T-helper 1 cell treated with Interleukin-12 subunit alpha and Interleukin-12 subunit beta and Interleukin-4 antibody, amounts not matched to agents 30 μg/mL and 1 μg/mL, for 36 hours (primary cell): ENCODE measurements around the gene DHX34.
"Not testable (repeated sequence)": the region's sequence is repeated elsewhere in the genome, so short reads cannot be mapped to it uniquely, and the experiment has no call there.

ENCODE experiments used
- H3K27ac Mint-ChIP-seq: one replicate; pipeline ENCODE4 v1.8.0; 2021; ENCODE audit warnings: mild to moderate bottlenecking, mixed read lengths
- H3K27me3 Mint-ChIP-seq: one replicate; pipeline ENCODE4 v1.8.0; 2021; ENCODE audit warnings: low read depth, mixed read lengths
- H3K36me3 Mint-ChIP-seq: one replicate; pipeline ENCODE4 v1.8.0; 2021; ENCODE audit warnings: low read depth, mixed read lengths
- H3K4me1 Mint-ChIP-seq: one replicate; pipeline ENCODE4 v1.8.0; 2021; ENCODE audit warnings: low read depth, mixed read lengths
- H3K4me3 Mint-ChIP-seq: one replicate; pipeline ENCODE4 v1.8.0; 2021; ENCODE audit warnings: mild to moderate bottlenecking, moderate library complexity, mixed read lengths
- H3K9me3 Mint-ChIP-seq: one replicate; pipeline ENCODE4 v1.8.0; 2021; ENCODE audit warnings: mixed read lengths

DHX34 gene

DNA sequence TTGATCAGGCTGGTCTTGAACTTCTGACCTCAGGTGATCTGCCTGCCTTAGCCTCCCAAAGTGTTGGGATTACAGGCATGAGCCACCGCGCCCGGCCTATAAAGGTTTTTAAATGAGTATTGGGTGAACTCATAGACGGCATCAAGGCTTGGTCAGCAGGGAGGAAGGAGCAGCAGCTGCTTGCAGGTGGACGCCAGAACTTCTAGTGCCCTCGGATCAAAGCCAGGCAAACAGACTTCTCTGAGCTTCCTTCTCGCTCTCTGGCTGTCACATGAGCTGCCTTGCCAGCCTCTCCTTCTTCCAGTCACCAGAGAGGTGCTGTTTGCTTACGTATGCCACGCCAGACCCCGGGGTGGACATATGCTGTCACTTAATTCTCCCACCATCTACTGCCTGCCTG is 16.3 kb downstream of the DHX34 start:
- not testable (repeated sequence) for H3K4me1 Mint-ChIP-seq, H3K4me3 Mint-ChIP-seq, H3K27me3 Mint-ChIP-seq, H3K27ac Mint-ChIP-seq, H3K9me3 Mint-ChIP-seq
- H3K36me3 Mint-ChIP-seq, result peaks cover 16% of the 10 kb centered on the region

DNA sequence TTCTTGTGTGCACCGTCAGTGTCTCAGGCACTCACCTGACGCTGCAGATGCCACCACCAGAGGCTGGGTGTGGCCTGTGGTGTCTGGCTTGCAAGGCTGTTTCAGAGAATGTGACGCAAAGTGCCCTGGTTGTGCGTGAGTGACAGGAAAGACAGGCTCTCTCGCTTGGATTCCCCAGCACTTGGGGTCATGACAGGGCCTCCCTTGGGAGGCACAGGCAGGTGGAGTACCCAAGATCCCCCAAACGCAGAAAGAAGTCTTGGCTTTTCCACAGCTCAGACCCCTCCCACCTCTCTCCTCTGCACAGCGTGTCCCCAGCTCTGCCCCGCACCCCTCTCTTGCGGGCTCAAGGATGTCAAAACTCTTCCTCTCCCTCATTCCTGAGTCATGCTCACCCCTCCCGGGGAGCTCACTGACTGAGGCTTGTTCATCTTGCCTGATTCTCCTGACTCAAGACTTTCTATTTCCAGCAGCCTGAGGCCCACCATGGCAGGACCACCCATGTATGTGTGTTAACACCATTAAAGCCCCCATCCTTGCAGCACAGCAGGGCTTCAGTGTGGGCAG is 21.0 kb downstream of the DHX34 start:
- H3K4me3 Mint-ChIP-seq, result no peak overlapping the region
- H3K27me3 Mint-ChIP-seq, result no peaks in the 10 kb centered on the region
- H3K4me1 Mint-ChIP-seq, result no peaks in the 10 kb centered on the region
- no peak overlapping the region for H3K27ac Mint-ChIP-seq
- H3K9me3 Mint-ChIP-seq, result no peaks in the 10 kb centered on the region
- peaks cover 14% of the 10 kb centered on the region for H3K36me3 Mint-ChIP-seq

DNA sequence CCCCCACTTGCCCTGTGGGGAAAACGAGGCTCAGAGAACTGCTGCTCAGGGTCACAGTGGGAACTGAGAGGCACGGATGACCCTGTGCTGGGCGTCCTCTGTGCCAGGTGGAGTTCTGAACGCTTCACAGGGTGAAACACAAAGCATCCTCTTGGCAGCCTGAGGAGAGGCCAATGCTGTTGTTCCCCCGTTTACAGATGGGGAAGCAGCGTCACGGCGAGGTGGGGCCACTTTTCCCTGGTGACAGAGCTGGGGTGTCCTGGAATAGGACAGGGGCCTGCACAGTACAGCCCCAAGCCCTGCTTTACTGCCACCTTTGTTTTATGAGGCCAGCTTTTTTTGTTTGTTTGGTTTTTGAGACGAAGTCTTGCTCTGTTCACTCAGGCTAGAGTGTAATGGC is 22.1 kb downstream of the DHX34 start:
- Mint-ChIP-seq H3K36me3 (peaks cover 13% of the 10 kb centered on the region), H3K27ac (no peak overlapping the region), H3K4me3 (no peak overlapping the region), H3K4me1 (no peaks in the 10 kb centered on the region), H3K27me3 (no peaks in the 10 kb centered on the region), H3K9me3 (no peaks in the 10 kb centered on the region)

DNA sequence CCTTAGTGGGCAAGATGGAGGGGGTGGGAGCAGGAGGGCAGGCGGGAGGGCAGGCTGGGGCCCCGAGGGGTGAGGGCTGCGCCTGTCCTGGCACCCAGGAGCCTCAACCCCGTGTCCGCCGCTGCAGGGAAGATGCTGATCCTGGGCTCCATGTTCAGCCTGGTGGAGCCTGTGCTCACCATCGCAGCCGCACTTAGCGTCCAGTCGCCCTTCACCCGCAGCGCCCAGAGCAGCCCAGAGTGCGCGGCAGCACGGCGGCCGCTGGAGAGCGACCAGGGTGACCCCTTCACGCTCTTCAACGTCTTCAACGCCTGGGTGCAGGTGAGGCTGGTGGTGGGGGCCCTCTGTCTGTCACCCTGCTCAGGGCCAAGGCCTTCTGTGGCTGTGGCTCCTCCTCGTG is 23.5 kb downstream of the DHX34 start:
- Mint-ChIP-seq H3K27ac (no peak overlapping the region), H3K9me3 (no peaks in the 10 kb centered on the region), H3K36me3 (peaks cover 13% of the 10 kb centered on the region), H3K4me1 (no peaks in the 10 kb centered on the region), H3K27me3 (no peaks in the 10 kb centered on the region), H3K4me3 (no peak overlapping the region)

DNA sequence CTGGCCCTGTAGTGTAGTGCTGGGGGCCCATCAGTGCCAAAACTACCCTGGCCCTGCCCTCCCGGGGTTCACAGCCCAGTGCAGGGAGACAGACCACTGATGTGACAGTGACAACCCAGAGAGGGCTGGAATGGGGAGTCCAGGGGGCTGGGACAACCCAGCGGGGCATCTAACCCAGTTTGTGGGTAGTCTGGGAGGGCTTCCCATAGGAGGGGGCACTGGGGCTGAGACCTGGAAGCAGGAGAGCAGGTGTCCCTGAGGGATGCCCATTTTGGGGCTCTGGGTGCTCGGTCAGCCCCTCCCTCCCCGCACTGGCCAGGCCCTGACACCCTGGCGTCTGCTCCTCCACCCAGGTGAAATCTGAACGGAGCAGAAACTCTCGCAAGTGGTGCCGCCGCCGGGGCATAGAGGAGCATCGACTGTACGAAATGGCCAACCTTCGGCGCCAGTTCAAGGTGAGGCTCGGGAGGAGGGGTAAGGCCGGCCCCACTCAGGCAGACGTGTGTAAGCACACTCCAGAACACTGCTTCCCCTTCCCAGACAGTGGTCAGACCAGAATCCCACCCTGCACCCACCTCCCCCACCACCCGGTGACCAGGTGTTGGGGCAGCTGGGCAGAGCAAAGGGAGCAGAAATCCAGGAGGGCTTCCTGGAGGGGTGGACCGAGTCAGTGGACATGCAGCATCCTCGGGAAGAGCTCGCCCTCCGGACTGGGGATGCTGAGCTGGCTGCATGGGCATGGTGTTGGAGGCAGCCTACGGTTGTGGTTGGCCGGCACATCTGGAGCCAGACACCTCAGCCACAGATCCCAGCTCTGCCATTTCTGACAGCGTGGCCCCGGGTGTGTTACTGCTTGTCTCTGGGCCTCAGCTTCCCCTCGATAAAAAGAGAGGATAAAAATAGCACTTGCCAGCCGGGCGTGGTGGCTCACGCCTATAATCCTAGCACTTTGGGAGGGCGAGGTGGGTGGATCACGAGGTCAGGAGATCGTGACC is 24.4 kb downstream of the DHX34 start:
- Mint-ChIP-seq H3K27me3 (no peaks in the 10 kb centered on the region), H3K4me3 (no peak overlapping the region), H3K27ac (no peak overlapping the region), H3K36me3 (peaks cover 13% of the 10 kb centered on the region), H3K4me1 (no peaks in the 10 kb centered on the region), H3K9me3 (no peaks in the 10 kb centered on the region)

DNA sequence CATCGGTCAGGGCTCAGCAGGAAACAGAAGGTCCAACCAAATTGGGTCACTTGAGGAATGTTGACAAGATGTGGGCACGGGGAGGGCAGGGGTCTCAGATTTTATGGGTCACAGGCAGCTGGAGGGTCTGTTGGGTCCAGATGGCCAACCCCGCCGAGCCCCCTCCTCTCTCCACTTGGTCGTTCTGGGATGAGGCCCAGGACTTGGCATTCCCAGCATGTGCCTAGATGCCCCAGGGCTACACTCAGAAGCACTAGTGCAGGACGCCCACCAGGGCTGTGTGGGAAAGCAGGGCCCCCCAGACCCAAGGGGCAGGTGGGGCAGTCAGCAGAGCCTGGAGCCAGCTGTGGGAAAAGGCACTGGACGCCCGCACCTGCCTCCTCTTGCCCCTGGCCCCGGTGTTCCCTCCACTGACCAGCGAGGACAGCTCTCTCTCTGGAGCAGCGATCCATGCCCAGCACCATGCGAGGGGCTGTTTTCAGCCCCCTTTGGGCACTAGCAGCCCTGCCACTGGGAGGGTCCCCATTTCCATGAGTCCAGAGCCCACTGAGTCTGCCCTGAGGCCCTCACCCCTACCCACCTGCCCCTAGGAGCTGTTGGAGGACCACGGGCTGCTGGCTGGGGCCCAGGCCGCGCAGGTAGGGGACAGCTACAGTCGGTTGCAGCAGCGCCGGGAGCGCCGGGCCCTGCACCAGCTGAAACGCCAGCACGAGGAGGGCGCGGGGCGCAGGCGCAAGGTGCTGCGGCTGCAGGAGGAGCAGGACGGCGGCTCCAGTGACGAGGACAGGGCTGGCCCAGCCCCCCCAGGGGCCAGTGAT is 26.0 kb downstream of the DHX34 start:
- Mint-ChIP-seq H3K9me3 (no peaks in the 10 kb centered on the region), H3K27ac (no peak overlapping the region), H3K36me3 (peaks cover 10% of the 10 kb centered on the region), H3K4me1 (no peaks in the 10 kb centered on the region), H3K27me3 (no peaks in the 10 kb centered on the region), H3K4me3 (no peak overlapping the region)

DNA sequence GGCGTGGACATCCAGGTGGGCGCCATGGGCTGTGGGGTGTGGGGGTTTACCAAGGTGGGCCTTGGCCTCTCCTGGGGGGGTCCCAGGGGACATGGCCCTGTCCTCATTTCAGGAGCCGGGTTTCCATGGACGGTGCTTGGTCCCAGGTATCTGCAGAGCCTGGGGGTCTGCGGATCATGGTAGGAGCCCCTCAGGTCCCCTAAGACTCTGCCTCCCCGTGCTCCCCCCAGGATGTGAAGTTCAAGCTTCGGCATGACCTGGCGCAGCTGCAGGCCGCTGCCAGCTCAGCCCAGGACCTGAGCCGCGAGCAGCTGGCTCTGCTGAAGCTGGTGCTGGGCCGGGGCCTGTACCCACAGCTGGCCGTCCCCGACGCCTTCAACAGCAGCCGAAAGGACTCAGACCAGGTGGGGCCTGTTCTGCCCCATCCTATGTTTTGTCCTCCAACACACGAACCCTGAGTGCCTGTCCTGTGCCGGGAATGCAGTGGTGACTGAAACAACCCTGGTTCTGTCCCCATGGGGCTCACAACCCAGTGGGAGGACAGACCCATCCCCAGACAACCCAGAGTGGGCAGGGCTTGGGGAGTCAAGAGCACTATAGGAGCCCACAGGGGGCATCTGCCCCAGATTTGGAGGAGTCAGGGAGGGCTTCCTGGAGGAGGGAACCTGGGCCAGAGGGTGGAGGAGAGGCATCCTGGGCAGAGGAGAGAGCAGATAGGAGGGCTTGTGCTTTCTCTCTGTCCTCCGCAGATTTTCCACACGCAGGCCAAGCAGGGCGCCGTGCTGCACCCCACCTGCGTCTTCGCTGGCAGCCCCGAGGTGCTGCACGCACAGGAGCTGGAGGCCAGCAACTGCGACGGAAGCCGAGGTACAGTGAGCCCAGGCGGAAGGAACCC is 26.8 kb downstream of the DHX34 start:
- Mint-ChIP-seq H3K9me3 (no peaks in the 10 kb centered on the region), H3K4me1 (no peaks in the 10 kb centered on the region), H3K36me3 (peaks cover 12% of the 10 kb centered on the region), H3K4me3 (no peak overlapping the region), H3K27ac (no peak overlapping the region), H3K27me3 (no peaks in the 10 kb centered on the region)

DNA sequence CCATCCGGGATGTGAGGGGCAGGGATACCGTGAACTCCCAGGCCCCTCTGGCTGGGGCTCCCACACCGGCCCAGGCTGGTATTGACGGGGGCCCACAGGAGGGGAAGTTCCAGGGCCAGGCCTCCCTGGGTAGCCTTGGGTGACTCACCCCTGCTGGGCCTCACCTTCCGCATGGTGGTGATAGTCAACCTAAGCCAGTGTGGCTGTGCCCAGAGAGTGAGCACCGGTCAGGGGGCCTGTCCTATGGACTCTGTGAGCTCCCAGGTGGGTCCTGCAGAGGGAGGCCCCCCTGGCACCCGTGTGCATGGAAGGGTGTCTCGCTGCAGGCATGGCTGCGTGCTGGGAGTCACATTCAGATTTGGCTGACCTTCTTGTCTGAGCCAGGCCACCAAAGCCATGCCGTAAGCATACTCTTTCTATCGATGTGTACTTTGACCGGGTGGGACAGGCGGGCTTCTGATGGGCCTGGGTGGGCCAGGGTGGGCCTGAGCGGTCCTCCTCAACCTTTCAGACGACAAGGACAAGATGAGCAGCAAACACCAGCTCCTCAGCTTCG is 27.6 kb downstream of the DHX34 start:
- no peaks in the 10 kb centered on the region for H3K9me3 Mint-ChIP-seq
- no peak overlapping the region for H3K27ac Mint-ChIP-seq
- H3K4me1 Mint-ChIP-seq, result peaks cover 4% of the 10 kb centered on the region
- H3K4me3 Mint-ChIP-seq, result no peak overlapping the region
- no peaks in the 10 kb centered on the region for H3K27me3 Mint-ChIP-seq
- peaks cover 17% of the 10 kb centered on the region for H3K36me3 Mint-ChIP-seq

DNA sequence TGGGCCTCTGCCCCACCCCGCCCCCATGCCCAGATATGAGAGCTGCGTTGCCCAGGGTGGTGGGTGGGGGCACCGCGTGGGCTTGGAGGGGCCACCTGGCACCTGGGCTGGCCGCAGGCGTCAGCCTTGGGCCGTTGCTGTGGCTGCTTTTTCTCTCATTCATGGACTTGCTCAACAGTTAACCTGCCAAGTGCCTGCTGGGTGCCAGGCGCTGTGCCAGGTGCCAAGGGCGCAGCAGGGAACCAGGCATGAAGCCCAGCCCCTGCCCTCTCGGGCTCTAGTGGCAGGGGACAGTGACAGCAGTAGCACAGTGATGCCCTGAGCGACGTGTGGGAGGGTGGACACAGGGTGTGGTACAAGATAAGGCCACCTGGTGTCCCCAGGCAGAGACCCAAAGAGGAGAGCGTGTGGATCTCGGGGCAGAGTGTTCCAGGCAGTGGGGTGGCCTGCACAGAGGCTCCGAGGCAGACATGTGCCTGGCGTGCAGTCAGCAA is 28.1 kb downstream of the DHX34 start:
- Mint-ChIP-seq H3K4me1 (peaks cover 7% of the 10 kb centered on the region), H3K27ac (no peak overlapping the region), H3K9me3 (no peaks in the 10 kb centered on the region), H3K36me3 (peaks cover 18% of the 10 kb centered on the region), H3K27me3 (no peaks in the 10 kb centered on the region), H3K4me3 (no peak overlapping the region)

DNA sequence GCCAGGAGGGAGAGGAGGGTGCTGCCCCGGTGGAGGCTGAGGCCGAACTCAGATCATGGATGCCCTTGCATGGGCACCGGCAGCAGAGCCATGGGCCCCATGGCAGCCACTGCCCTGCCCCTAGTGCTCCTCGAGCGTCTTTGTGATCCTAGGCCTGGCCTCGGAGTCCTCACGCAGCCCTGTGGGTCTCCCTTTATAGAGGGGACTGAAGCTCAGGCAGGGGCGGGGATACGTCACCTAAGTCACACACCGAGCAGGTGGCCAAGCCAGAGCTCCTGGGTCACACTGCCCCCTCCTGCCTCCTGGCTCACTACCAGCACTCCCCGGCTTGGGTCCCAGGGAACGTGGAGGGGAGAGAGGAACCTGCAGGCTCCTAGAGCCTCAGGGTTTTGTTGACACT is 28.7 kb downstream of the DHX34 start:
- H3K4me3 Mint-ChIP-seq, result no peak overlapping the region
- H3K9me3 Mint-ChIP-seq, result no peaks in the 10 kb centered on the region

DNA sequence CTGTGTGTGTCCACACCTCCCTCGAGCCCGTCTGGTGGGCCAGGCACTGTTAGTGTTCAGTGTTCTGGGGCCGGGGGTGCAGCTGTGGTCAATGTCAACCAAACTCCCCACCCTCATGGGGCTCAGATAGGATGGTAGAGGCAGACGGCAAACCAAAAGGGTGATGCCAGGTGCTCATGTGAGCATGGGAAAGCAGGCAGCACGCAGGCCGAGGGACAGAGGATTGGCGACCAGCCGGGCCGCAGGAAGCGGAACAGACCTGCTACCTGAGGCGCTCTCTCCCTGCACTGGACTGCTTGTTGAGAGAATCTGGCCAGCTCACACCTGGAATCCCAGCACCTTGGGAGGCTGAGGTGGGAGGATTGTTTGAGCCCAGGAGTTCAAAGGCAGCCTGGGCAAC is 29.1 kb downstream of the DHX34 start:
- Mint-ChIP-seq H3K27me3 (no peaks in the 10 kb centered on the region), H3K9me3 (no peaks in the 10 kb centered on the region), H3K4me3 (no peak overlapping the region), H3K36me3 (peaks cover 20% of the 10 kb centered on the region), H3K27ac (no peak overlapping the region), H3K4me1 (peaks cover 9% of the 10 kb centered on the region)

More for the DNA sequence above, 28.7 kb downstream of the DHX34 start:
- Mint-ChIP-seq H3K27me3 (no peaks in the 10 kb centered on the region), H3K36me3 (peaks cover 20% of the 10 kb centered on the region), H3K27ac (no peak overlapping the region), H3K4me1 (peaks cover 7% of the 10 kb centered on the region)

DNA sequence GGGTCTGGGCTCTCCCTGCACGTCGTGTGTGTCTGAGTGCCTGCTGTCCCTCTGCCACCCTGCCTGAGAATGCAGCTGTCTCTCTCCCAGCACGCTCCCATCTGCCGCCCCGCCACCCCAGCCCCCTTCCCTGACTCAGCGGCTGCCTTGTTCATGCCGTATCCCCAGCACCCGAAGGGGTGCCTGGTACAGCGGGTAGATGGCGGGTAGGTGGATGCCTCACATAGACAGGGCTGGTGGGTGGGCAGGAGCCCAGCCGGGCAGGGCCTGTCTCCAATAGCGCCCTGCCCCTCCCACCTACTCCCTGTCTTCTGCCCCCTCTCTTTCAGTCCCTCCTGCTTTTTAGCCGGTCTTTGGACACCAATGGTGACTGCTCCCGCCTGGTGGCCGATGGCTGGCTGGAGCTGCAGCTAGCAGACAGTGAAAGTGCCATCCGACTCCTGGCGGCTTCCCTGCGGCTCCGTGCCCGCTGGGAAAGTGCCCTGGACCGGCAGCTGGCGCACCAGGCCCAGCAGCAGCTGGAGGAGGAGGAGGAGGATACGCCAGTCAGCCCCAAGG is 30.3 kb downstream of the DHX34 start:
- H3K36me3 Mint-ChIP-seq, result peaks cover 18% of the 10 kb centered on the region
- no peaks in the 10 kb centered on the region for H3K9me3 Mint-ChIP-seq
- no peaks in the 10 kb centered on the region for H3K27me3 Mint-ChIP-seq
- H3K4me1 Mint-ChIP-seq, result peaks cover 11% of the 10 kb centered on the region
- H3K4me3 Mint-ChIP-seq, result no peak overlapping the region
- H3K27ac Mint-ChIP-seq, result no peak overlapping the region

DNA sequence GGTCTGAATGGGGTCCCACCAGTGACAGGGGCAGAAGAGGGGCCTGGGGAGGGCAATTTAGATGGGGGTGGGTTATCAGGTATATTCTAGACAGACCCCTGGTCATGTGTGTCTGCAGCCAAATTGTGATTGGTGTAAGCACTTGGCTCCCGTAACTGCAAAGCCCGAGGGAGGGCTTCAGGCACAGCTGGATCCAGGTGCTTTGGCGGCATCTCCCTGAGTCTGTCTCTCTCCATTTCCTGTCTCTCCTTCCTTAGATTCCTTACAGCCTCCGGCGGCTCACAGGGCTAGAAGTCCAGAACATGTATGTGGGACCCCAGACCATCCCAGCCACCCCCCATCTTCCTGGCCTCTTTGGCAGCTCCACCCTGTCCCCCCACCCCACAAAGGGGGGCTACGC is 31.4 kb downstream of the DHX34 start:
- Mint-ChIP-seq H3K9me3 (no peaks in the 10 kb centered on the region), H3K4me3 (no peak overlapping the region), H3K27me3 (no peaks in the 10 kb centered on the region), H3K4me1 (peaks cover 11% of the 10 kb centered on the region), H3K36me3 (peaks cover 15% of the 10 kb centered on the region), H3K27ac (no peak overlapping the region)
